Measurements from ENCODE around the gene MFGE8.

MFGE8 gene

GRCh38 chr15:88913017-88913849 lies at the start of gene MFGE8:
MFGE8 (minus strand) TSS chr15:88913379; CDS start chr15:88913319, 60 bp downstream.
- ChIA-PET POLR2A (interaction anchor here (0.8 to 1.5 kb wide), 2 partner anchors 8 to 12 kb away, joined by 3 to 4 read pairs; no protein-coding TSS in a partner anchor), CTCF (interaction anchor here (2.7 kb wide), 1 partner anchor 8 kb away, joined by 10 read pairs; no protein-coding TSS in a partner anchor)
- peak; percentile 83 for DNase-seq (ENCODE audit: extremely low spot score)
- TF ChIP-seq FOXM1 (IDR thresholded peaks at IDR 0.05; ENCODE audit: borderline replicate concordance) (no peak), L3MBTL2 (conservative IDR thresholded peaks at IDR 0.05) (peak; percentile 93), PKNOX1 (IDR thresholded peaks at IDR 0.05) (peak; percentile 78), ARNT (IDR thresholded peaks at IDR 0.05) (no peak)

- no peak for TF ChIP-seq ELF4 (IDR thresholded peaks at IDR 0.05)
- no peak for TF ChIP-seq FOXA1 (IDR thresholded peaks at IDR 0.05)
- TF ChIP-seq SUZ12 (IDR thresholded peaks at IDR 0.05) = no peak
- TF ChIP-seq ZNF384 (IDR thresholded peaks at IDR 0.05) = no peak
- TF ChIP-seq CTBP1 (IDR thresholded peaks at IDR 0.05; ENCODE audit: borderline replicate concordance) = no peak
- no peak for TF ChIP-seq ARNT (IDR thresholded peaks at IDR 0.05)
- TF ChIP-seq BHLHE40 (IDR thresholded peaks at IDR 0.05; ENCODE audit: borderline replicate concordance) = no peak
- no peak for TF ChIP-seq FOXK2 (IDR thresholded peaks at IDR 0.05)
- TF ChIP-seq L3MBTL2 (conservative IDR thresholded peaks at IDR 0.05) = no peak
- no peak for TF ChIP-seq LEF1 (IDR thresholded peaks at IDR 0.05; ENCODE audit: borderline replicate concordance)
- TF ChIP-seq NFRKB (IDR thresholded peaks at IDR 0.05) = no peak
- no peak for TF ChIP-seq PKNOX1 (IDR thresholded peaks at IDR 0.05)
- no peak for TF ChIP-seq SP1 (IDR thresholded peaks at IDR 0.05)
- no peak for TF ChIP-seq FOXM1 (IDR thresholded peaks at IDR 0.05; ENCODE audit: borderline replicate concordance)
- no peak for TF ChIP-seq HDGF (IDR thresholded peaks at IDR 0.05; ENCODE audit: borderline replicate concordance)
- no peak for TF ChIP-seq TARDBP (IDR thresholded peaks at IDR 0.05)
- CTCF ChIA-PET = interaction anchor here (1.1 kb wide), 1 partner anchor 54 kb away, joined by 3 read pairs; no protein-coding TSS in a partner anchor
Observed at GRCh38 chr15:88959445-88959844, 46.3 kb upstream of the MFGE8 start.

GRCh38 chr15:88956906-88957305 lies 43.7 kb upstream of the MFGE8 start:
- ChIA-PET POLR2A (no interaction called here), CTCF (no interaction called here)
- no peak for DNase-seq (ENCODE audit: extremely low spot score)
- TF ChIP-seq ELF4 (IDR thresholded peaks at IDR 0.05) = no peak
- TF ChIP-seq LEF1 (IDR thresholded peaks at IDR 0.05; ENCODE audit: borderline replicate concordance) = no peak
- no peak for TF ChIP-seq TARDBP (IDR thresholded peaks at IDR 0.05)
- no peak for TF ChIP-seq HDGF (IDR thresholded peaks at IDR 0.05; ENCODE audit: borderline replicate concordance)
- TF ChIP-seq FOXA1 (IDR thresholded peaks at IDR 0.05) = no peak

More at GRCh38 chr15:88959445-88959844, 46.3 kb upstream of the MFGE8 start:
- no peak for DNase-seq (ENCODE audit: extremely low spot score)
- POLR2A ChIA-PET = no interaction called here

- ChIA-PET POLR2A (no interaction called here), CTCF (interaction anchor here (1.0 kb wide), 1 partner anchor 51 kb away, joined by 3 read pairs; no protein-coding TSS in a partner anchor)
Observed at GRCh38 chr15:88956263-88956662, 43.1 kb upstream of the MFGE8 start.

GRCh38 chr15:88954431-88955277 lies 41.5 kb upstream of the MFGE8 start:
- ChIA-PET CTCF (no interaction called here), POLR2A (no interaction called here)
- TF ChIP-seq SP1 (IDR thresholded peaks at IDR 0.05) = no peak
- no peak for TF ChIP-seq ELF4 (IDR thresholded peaks at IDR 0.05)
- TF ChIP-seq CTBP1 (IDR thresholded peaks at IDR 0.05; ENCODE audit: borderline replicate concordance) = no peak
- no peak for TF ChIP-seq SUZ12 (IDR thresholded peaks at IDR 0.05)
- no peak for DNase-seq (ENCODE audit: extremely low spot score)

More at GRCh38 chr15:88956263-88956662, 43.1 kb upstream of the MFGE8 start:
- TF ChIP-seq FOXK2 (IDR thresholded peaks at IDR 0.05) (no peak), SP1 (IDR thresholded peaks at IDR 0.05) (no peak), NFRKB (IDR thresholded peaks at IDR 0.05) (no peak), CTBP1 (IDR thresholded peaks at IDR 0.05; ENCODE audit: borderline replicate concordance) (no peak), BHLHE40 (IDR thresholded peaks at IDR 0.05; ENCODE audit: borderline replicate concordance) (no peak), FOXM1 (IDR thresholded peaks at IDR 0.05; ENCODE audit: borderline replicate concordance) (no peak), FOXA1 (IDR thresholded peaks at IDR 0.05) (no peak), ZNF384 (IDR thresholded peaks at IDR 0.05) (no peak), ELF4 (IDR thresholded peaks at IDR 0.05) (no peak), L3MBTL2 (conservative IDR thresholded peaks at IDR 0.05) (no peak), LEF1 (IDR thresholded peaks at IDR 0.05; ENCODE audit: borderline replicate concordance) (no peak), PKNOX1 (IDR thresholded peaks at IDR 0.05) (no peak), HDGF (IDR thresholded peaks at IDR 0.05; ENCODE audit: borderline replicate concordance) (no peak), ARNT (IDR thresholded peaks at IDR 0.05) (no peak), SUZ12 (IDR thresholded peaks at IDR 0.05) (no peak), TARDBP (IDR thresholded peaks at IDR 0.05) (no peak)
- DNase-seq (ENCODE audit: extremely low spot score) = no peak
